GM19324 (cell line): ENCODE data around the gene EP400.

ENCODE experiments used
- ATAC-seq: cut with Tn5 transposase; IDR thresholded peaks from one replicate; pipeline ENCODE4 v1.9.1; 2021; ENCODE audit warnings: mild to moderate bottlenecking, moderate library complexity; ENCODE audit not compliant: unreplicated experiment, low FRiP score

Gene EP400

DNA sequence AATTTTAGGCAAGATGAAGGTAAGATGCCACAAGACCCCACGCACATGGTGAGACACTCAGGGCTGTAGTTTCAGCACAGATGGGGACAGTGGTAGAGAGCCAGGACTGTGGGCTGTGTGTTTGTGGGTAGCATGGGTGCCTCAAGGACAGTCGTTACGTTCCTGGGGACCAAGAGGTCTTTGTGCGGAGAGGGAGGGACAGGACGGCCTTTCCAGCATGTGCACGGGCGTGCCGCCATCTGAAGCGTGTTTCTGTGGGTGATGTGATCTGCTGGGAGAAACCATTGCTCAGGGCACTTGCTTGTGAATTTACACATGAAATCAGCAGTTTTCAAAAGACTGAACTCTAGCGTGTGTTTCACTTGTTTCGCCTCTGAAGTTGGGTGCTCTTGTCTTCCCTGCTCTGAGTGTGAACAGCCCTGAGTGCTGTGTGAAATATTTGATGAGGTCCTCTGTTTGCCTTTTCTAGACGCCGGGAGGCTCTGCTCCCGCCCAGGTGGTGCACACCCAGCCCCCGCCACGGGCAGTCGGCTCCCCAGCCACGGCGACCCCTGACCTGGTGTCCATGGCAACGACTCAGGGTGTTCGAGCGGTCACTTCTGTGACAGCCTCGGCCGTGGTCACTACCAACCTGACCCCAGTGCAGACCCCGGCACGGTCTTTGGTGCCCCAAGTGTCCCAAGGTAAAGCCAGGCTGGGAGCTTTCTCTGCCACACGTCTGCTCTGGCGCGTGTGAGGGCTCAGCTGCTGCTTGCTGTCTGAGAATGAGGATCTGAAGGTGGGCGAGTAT lies 112.1 kb downstream of the EP400 start:
- no peak for ATAC-seq

DNA sequence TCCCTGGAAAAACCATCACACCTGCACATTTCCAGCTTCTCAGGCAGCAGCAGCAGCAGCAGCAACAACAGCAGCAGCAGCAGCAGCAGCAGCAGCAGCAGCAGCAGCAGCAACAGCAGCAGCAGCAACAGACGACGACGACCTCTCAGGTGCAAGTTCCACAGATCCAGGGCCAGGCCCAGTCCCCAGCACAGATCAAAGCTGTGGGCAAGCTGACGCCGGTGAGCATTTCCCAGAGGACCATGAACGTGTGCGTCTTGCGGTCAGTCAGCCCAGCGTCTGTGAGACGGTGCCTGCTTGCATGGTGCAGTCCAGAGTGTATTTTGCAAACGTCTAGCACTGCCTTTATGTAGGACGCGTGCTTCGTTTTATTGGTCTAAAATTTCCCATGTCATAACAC lies 112.7 kb downstream of the EP400 start:
- ATAC-seq: no peak

DNA sequence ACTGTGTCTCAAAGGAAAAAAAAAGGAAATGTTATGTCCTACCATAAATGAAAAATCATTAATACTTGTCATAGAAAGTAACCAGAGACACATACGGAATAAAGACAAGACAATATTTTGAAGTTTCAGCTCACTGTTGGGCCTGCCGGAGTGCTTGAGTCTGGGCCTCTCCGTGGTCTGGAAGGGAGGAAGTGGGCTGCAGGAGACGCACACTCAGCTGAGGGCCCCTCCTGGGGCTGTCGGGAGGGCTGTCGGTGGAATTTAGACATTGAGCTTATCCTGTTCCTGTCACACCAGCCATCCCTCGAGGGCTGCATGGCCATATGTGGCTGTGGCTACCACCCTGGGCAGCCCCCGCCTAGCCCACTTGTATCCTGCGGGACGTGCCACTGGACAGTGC lies 113.7 kb downstream of the EP400 start:
- no peak for ATAC-seq

DNA sequence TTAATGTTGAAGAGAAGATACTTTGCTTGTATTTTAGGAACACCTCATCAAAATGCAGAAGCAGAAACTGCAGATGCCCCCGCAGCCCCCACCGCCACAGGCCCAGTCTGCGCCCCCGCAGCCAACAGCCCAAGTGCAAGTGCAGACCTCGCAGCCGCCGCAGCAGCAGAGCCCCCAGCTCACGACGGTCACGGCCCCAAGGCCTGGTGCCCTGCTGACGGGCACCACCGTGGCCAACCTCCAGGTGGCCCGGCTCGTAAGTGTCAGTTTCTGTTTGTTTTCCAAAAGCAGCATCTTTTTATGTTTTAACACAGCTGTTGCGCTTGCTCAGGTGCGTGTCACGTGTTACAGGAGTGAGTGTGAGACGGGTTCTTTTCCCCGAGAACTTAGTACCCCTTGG lies 114.9 kb downstream of the EP400 start:
- ATAC-seq: no peak

DNA sequence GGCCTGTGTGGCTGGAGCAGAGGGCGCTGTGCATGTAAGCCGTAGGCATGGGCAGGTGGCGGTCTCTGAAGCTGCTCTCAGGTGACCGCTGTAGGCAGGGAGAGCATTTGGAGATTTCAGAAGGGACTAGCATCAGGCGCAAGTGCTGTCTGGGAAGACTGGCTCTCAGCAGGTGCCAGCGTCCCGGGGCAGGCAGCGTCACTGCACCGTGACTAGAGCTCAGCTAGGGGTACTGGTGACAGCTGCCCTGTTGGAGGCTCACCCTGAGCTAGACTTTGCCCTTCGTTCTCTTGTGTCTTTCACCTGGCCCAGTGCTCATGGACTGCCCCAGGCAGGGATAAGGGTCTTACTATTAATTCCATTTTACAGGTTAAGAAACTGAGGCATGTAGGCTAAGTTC lies 115.5 kb downstream of the EP400 start:
- ATAC-seq: no peak

DNA sequence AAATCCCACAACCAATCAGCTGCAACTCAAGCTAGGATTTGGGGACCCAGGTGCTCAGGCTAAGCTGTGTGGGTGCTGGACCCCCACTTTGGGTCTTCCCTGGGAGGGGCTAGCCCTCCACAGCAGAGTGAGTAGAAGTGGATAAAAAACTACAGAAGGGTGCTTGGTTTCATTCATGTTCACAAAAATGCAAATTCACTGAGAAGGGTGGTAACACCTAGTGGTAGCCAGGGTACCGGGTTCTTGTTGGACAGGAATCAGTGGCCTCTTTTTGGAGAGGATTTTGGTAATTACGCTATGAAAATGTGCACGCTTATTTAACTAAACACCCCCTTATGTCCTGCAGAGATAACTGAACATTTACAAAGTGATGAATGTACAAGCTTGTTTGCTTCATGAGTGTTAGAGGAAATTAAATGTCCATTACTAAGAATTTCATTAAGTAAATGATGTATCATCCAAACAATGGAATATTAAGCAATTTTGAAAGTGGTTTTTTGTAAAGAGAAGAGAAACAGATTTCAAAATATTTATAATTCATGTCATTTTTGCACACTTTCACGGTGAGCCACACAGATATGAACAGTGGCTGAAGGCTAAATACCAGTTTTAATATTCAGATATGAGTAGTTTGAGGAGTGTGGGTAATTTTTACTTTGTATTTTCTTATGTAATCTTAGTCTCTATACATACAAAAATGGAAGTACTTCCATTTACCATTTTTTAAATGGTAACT lies 116.0 kb downstream of the EP400 start:
- no peak for ATAC-seq

DNA sequence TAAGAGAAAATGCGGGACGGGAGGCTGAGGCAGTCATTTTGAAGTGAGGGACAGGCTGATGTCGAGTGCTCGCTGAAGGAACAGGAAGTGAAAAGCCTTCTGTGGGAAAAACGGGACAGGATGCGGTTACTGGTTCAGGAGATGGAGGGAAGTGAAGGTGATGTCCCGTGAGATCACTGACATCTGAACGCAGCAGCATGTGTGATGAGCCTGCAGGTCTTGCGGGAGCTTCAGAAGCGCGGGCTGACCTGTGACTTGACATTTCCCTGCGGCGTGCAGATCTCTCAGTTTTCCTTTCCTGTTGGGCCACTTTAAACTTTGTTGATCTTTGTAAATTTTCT lies 116.6 kb downstream of the EP400 start:
- no peak for ATAC-seq

DNA sequence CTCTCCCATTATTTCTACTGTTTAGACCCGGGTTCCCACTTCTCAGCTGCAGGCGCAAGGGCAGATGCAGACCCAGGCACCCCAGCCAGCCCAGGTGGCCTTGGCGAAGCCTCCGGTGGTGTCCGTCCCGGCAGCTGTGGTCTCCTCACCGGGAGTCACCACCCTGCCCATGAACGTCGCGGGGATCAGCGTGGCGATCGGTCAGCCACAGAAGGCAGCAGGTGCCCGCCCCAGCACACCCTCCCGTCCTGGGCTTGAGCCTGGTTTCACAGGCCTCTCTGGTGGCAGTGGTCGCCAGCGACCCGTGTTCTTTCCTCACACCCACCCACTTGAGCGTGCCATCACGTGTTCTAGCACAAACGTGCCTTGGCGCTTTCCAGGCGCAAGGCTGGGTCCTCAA lies 117.0 kb downstream of the EP400 start:
- ATAC-seq: no peak

DNA sequence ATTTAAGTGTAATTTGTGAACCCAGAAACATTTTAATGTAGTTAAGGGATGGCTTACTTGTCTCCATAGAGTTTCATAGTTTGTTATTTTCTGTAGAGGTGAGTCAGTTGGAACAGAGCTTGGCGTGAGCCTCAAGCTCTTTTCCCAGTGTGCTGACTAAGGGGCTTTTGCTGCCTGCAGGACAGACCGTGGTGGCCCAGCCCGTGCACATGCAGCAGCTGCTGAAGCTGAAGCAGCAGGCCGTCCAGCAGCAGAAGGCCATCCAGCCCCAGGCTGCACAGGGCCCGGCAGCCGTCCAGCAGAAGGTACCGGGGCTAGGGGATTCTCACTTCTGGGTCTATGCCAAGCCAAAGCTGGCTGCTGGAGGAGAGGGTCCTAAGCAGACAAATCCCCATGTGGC lies 117.4 kb downstream of the EP400 start:
- ATAC-seq: no peak

DNA sequence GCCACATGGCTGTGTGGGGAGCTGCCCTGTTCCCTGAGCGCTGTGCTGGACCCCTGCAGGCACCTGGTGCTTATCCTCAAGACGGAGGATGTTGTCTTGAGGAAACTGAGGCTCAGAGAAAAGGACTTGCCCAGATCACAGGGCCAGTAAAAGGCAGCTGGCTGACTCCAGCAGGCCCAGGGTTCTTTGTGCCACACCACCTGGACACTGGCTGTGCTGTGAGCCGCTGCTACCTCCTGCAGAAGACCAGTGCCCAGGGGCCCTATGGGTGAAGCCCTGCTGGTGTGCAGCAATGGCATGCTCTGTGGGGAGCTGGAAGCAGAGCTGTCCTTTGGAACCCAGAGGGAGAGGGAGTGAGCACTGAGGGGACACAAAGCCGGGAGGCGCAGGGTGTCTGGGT lies 118.5 kb downstream of the EP400 start:
- ATAC-seq: no peak

DNA sequence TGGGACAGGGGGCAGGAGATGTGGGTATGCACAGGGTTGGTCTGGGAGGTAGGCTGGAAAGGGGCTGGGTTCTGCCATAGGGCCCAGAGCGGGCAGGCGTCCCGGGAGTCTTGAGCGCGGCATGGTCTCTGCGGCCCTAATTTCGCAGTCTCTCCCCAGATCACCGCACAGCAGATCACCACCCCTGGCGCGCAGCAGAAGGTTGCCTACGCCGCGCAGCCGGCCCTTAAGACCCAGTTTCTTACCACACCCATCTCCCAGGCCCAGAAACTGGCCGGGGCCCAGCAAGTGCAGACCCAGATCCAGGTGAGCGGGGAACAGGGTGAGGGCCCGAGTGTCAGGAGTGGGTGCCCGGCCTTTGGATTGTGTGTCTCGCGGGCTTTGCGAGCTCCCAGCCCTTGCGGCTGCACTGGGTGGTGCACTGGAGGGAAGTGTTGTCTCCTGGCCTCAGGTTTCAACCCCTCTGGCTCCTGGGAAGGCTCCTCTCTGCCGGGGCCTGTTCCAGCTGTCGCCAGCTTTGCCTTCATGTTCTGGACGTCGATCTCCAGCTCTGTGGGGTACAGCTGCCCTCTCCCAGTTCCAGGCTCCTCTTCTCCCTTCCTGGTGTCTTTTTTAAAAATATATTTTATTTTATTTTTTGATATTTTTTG lies 119.7 kb downstream of the EP400 start:
- no peak for ATAC-seq

DNA sequence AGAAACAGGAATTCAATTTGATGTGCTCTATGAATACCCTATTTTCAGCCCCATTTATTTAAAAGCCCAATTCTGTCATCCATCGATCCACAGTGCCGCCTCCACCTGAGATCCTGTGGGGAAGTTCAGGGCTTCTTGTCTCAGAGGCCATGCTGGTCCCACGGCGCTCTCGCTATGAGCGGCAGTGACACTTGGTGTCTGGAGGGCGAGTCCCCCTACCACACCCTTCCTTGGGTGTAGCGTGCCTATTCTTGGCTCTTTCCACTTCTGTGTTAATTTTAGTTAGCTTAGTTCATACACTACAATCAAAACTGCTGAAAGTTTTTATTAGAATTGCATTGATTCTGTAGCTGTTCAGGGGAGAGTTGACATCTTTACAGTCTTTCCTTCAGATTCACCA lies 120.6 kb downstream of the EP400 start:
- no peak for ATAC-seq

DNA sequence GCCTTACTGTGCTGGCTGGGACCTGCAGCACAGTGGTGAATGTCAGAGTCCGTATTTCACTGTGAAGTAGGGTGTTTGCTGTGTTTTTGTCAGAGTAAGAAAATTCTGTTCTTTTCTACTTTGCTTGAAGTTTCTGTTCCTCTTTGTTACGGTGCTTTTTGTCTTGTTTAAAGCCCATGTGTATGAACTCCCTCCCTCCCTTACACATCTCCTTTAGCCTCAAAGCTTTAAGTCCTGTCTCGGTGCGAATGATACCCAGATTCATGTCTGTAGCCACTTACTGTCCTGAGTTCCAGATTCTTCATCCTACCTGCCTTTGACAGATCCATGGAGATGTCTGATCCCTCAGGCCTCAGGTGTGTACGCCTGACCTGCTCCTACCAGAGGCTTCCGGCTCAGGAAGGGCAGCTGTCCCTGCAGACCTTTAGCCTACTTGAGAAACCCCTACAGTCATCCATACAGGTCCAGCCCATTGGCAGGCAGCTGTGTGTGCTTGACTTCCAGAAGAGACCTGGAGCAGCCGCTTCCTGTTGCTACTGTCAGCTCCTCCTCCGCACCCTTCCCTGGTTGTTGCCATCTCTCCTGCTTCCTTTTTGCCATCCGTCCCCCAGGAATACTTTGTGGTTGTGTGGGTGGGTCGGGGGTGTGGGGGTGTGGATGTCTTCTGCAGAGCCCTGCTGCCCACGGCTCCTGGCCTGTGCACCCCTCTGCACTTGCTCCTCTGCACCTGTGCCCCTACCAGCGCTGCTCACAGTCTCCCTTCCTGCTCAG lies 121.5 kb downstream of the EP400 start:
- ATAC-seq: peak; percentile 76

DNA sequence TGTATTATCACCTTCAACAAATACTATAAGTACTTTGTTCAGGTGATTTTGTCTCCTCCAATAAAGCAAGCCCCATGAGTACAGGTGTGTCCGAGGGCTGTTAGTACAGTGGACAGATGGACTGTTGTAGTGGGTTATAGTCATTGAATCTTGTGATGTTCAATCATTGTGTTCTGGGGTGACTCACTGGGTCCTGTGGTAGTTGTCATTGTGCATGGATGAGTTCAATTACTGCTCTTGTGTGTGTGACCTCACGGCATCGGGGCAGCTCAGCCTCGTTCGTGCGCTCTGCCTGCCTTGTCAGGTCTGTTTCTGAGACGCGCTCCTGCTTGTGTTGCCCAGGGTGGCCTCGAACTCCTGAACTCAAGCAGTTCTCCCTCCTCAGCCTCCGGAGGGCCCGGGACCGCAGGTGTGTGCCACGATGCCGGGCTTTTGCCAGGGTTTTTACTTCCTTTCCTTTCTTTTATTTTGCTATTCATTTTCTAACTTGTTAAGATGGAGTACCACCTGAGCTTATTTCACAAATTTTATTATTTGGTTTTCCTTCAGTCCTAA lies 122.2 kb downstream of the EP400 start:
- ATAC-seq: no peak

DNA sequence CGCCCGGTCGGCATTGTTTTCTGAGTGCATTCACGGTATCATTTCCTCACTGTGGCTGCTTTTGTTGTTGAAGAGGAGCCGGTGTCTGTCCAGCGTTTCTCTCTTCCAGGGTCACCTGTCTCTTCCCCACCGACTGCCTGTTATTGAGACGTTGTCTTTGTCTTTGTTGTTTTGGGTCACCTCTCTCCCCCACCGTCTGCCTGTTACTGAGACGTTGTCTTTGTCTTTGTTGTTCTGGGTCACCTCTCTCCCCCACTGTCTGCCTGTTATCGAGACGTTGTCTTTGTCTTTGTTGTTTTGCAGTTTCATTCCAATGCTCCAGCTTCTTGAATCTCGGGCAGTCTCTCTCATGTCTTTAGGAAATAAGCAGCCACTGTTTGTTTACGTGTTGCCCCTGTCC lies 124.5 kb downstream of the EP400 start:
- ATAC-seq: no peak

DNA sequence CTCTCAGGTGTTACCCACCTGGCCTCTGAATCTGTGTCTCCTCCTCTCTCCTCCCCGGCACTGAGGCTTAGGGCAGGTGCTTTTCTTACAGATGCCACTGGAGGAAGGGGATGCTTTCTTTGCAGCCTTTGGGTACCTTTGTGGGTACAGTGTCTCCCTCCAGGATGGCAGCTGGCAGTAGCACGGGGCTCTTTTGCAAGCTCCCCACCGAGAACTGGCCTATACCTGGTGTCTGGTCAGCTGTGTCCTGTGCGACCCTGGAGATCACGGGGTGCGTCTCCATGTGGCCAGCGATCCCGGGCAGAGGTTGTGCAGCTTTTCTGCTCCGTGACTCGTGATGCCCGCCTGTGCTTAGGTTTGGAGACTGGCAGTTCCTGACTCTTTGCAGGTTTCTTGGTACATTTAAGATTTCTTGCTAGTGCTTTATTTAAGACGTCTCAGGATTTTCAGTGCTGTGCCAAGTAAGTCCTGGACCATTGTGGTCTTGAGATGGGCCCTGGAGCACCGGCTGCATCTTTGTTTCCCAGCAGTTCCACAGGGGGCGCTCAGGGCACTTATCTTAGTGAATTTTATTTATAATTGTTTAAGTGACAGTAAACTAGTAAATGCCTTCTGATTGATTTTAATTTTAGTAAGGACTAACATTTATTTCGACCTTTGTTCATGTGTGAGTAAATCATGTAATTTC lies 125.4 kb downstream of the EP400 start:
- ATAC-seq: no peak

DNA sequence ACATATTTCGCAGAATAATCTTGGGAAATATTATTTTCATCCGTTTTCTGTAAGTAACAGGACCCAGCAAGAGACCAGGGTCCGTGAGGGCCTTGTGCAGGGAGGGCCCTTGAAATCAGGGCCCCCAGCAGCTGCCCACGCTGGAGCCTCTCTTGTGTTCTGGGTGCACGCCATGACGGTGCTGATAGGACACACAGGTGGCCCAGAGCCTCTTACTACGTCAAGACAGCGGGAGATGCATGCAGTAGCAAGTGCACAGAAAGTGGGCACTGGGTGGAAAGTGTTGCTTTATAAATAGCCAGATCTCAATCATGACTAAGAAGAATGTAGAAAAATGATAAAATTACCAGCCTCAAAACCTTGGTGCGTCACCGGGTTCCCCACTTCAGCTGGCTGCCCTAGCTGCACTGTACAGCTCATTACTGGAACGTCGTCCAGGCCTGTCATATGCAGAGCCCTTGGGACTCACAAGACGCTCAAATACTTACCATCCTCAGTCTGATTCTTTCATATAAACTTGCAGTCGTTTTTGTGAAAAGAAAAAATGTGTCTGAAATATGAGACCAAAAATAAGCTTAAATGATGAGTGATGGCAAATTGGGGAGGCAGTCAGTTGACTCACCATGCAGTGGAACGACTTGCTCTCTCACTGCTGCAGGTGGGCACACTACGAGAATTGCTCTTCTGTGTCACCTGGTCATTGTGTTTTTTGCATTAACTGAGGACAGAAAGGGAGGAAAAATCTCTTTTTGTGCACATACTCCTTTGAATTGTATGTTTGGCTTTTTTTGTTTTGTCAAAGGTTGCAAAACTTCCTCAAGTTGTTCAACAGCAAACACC lies 126.2 kb downstream of the EP400 start:
- ATAC-seq: no peak

DNA sequence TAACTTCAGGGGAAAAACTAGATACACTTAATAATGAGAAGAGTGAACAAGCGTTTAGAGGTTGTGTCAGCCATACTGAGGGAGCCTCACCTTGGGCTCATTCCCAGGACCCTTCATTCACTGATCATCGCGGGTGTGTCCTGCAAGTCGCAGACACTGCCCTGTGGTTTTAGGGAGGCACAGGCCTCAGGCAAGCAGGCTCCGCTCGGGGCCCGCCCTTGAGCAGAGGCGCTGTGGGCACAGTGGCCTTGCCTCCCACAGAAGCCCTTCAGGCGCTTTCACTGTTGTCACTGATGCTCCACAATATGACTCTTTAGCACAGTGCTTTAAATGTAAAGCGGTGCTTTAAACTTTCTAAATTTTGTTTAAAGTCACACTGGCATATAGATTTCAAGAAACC lies 127.0 kb downstream of the EP400 start:
- no peak for ATAC-seq
